Activated T-helper 1 cell treated with anti-CD3 and anti-CD28 coated beads, Interleukin-12 subunit alpha, Interleukin-12 subunit beta, Interleukin-2, Interleukin-4 antibody, amounts not matched to agents 30 ng/mL and 10 ng/mL and 1 ng/mL, durations not matched to agents 14 hours and 24 hours and 36 hours (primary cell): ENCODE measurements around the gene MED12L. TPM values are rescaled to one million over a fixed set of nuclear protein-coding genes. Genes with fewer than 3 reads are reported as not detected.

ENCODE experiments used
- DNase-seq: peaks from one replicate; pipeline ENCODE4 v3.0.0; 2021; ENCODE audit warnings: low spot score
- H3K27ac Mint-ChIP-seq: one replicate; pipeline ENCODE4 v1.8.0; 2021; ENCODE audit warnings: mild to moderate bottlenecking, mixed read lengths
- H3K27me3 Mint-ChIP-seq: one replicate; pipeline ENCODE4 v1.8.0; 2022; ENCODE audit warnings: mild to moderate bottlenecking, moderate library complexity, mixed read lengths; ENCODE audit not compliant: insufficient read depth
- H3K36me3 Mint-ChIP-seq: one replicate; pipeline ENCODE4 v1.8.0; 2021; ENCODE audit warnings: low read depth, mixed read lengths
- H3K4me1 Mint-ChIP-seq: one replicate; pipeline ENCODE4 v1.8.0; 2021; ENCODE audit warnings: low read depth, mixed read lengths
- H3K4me3 Mint-ChIP-seq: one replicate; pipeline ENCODE4 v1.8.0; 2021; ENCODE audit warnings: mild to moderate bottlenecking, moderate library complexity, mixed read lengths
- H3K9me3 Mint-ChIP-seq: one replicate; pipeline ENCODE4 v1.8.0; 2021; ENCODE audit warnings: mixed read lengths
- intact Hi-C: fragments of 100-400 bp; cut with micrococcal nuclease; formaldehyde crosslinking; loops from one replicate; pipeline ENCODE4 v1.15.1; 2024
- total RNA-seq: library from RNA; stranded (reverse); gene quantifications from 2 replicates; pipeline ENCODE4 v1.2.3, GENCODE V29; 2022

Gene MED12L
- total RNA-seq, 1 donor from 2014 or later, result 5.1 TPM

- Mint-ChIP-seq H3K27ac (no peak overlapping the region), H3K4me3 (no peak overlapping the region), H3K36me3 (peaks cover 3% of the 10 kb centered on the region), H3K9me3 (peaks cover 4% of the 10 kb centered on the region), H3K4me1 (peaks cover 15% of the 10 kb centered on the region), H3K27me3 (peaks cover 8% of the 10 kb centered on the region)
- intact Hi-C loops, result loop anchor here (2.0 kb wide), 1 partner anchor 17 kb away; no protein-coding TSS in a partner anchor
- no peak for DNase-seq
Measured at GRCh38 chr3:151321526-151321925, 236.1 kb downstream of the MED12L start.

GRCh38 chr3:151322511-151322910 lies 237.0 kb downstream of the MED12L start:
- Mint-ChIP-seq H3K36me3 (peaks cover 3% of the 10 kb centered on the region), H3K4me3 (no peak overlapping the region), H3K27me3 (peaks cover 14% of the 10 kb centered on the region), H3K27ac (peak overlapping the region; percentile 61), H3K9me3 (peaks cover 4% of the 10 kb centered on the region), H3K4me1 (peaks cover 11% of the 10 kb centered on the region)
- intact Hi-C loops, result no loop called here
- DNase-seq, result no peak

GRCh38 chr3:151327571-151328198 lies 242.2 kb downstream of the MED12L start:
- Mint-ChIP-seq H3K27ac (no peak overlapping the region), H3K36me3 (peaks cover under 1% of the 10 kb centered on the region), H3K9me3 (peaks cover under 1% of the 10 kb centered on the region), H3K27me3 (peaks cover 12% of the 10 kb centered on the region), H3K4me1 (peaks cover 8% of the 10 kb centered on the region), H3K4me3 (no peak overlapping the region)
- DNase-seq, result no peak
- intact Hi-C loops, result loop anchor here (1.0 kb wide), 3 partner anchors 37 to 159 kb away; no protein-coding TSS in a partner anchor

DNA sequence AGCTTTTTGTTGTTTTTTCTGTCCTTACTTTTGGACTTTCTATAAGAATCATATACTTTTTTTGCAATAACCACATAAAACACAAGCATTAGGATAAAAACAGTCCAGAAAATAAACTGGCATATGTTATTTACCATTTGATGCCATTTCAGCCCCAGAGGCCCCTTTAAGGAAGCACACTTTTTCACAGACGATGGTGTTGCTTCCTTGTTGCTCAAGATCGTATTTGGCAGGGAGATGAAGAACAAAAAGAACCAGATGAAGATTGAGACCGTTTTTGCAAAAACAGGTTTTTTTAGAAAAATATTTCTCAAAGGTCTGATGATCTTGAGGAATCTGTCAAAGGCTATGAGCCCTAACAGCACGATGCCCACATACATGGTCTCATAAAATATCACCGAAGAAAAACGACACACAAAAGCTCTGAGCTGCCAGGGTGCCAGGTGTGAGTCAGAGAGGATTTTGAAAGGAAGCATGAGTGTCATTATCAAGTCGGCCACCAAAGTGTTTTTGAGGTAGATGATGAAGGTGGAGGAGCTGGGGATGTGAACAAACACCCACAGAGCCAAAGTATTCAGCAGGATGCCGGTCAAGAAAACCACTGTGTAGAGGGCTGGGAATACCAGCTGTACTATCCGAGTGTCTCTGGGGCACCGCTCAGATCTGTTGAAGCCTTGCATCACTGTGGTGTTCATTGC lies 243.0 kb downstream of the MED12L start:
- H3K4me1 Mint-ChIP-seq, result peaks cover 8% of the 10 kb centered on the region
- H3K27me3 Mint-ChIP-seq, result peaks cover 12% of the 10 kb centered on the region
- no peaks in the 10 kb centered on the region for H3K9me3 Mint-ChIP-seq
- H3K4me3 Mint-ChIP-seq, result peak overlapping the region; percentile 8
- H3K27ac Mint-ChIP-seq, result no peak overlapping the region
- no peaks in the 10 kb centered on the region for H3K36me3 Mint-ChIP-seq
- intact Hi-C loops, result no loop called here
- no peak for DNase-seq

DNA sequence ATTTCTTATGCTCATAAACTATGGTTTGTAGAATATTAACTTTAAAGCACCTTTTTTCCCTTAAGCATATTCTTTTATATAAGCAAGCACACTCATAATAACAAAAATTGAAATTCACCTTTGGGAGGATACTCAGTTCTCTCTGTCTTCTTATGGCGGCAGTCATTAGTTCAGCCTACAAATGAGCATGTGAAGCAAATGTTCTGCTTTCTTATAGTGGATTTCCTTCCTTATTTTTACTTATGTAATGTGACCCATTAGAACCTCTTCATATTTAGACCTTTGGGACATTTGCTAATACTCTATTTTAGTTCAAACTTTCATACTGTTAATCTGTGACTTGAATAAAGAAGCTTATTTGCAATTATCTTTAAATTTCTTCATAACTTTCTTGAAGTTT lies 243.9 kb downstream of the MED12L start, which contains the start of gene P2RY13:
TSS of gene P2RY13 (minus strand) at position 187 of the 400 bp plus-strand sequence. CDS start at position 166, 21 bp downstream.
- no peak for DNase-seq
- Mint-ChIP-seq H3K27me3 (peaks cover 10% of the 10 kb centered on the region), H3K36me3 (no peaks in the 10 kb centered on the region), H3K9me3 (no peaks in the 10 kb centered on the region), H3K4me1 (peaks cover 8% of the 10 kb centered on the region), H3K4me3 (peak within 1 kb of the TSS; percentile 8), H3K27ac (no peak within 1 kb of the TSS)
- intact Hi-C loops, result no loop called here

DNA sequence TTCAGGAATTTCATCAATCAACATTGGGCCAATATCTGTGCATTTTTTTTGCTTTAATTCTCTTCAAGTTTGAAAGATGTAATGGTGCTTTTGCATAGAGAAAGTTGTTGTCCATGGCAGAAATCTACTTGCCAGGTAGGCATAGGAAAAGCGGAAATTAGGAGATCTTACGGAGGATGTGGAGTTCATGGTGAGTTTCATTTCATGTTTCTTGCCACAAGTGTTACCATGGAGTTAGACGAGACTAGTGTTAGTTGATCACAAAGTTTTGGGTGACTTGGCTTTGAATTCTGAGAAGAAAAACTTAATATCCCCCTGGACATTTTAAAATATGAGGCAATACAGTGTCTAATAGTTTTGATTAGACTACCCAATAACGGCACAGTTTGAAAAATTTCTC lies 244.9 kb downstream of the MED12L start:
- intact Hi-C loops, result loop anchor here (2.0 kb wide), 1 partner anchor 14 kb away; the partner anchor contains the start of gene GPR87
- H3K27ac Mint-ChIP-seq, result no peak overlapping the region
- H3K4me3 Mint-ChIP-seq, result no peak overlapping the region
- no peak for DNase-seq
- peaks cover 13% of the 10 kb centered on the region for H3K27me3 Mint-ChIP-seq
- peaks cover 8% of the 10 kb centered on the region for H3K4me1 Mint-ChIP-seq
- no peaks in the 10 kb centered on the region for H3K36me3 Mint-ChIP-seq
- no peaks in the 10 kb centered on the region for H3K9me3 Mint-ChIP-seq

GRCh38 chr3:151330899-151331298 lies 245.4 kb downstream of the MED12L start:
- DNase-seq, result no peak
- Mint-ChIP-seq H3K4me3 (no peak overlapping the region), H3K27ac (no peak overlapping the region), H3K36me3 (no peaks in the 10 kb centered on the region), H3K27me3 (peaks cover 14% of the 10 kb centered on the region), H3K4me1 (peaks cover 8% of the 10 kb centered on the region), H3K9me3 (no peaks in the 10 kb centered on the region)
- intact Hi-C loops, result loop anchor here (2.0 kb wide), 1 partner anchor 14 kb away; the partner anchor contains the start of gene GPR87

- Mint-ChIP-seq H3K4me3 (no peak overlapping the region), H3K27ac (no peak overlapping the region), H3K4me1 (peaks cover 8% of the 10 kb centered on the region), H3K27me3 (peaks cover 18% of the 10 kb centered on the region), H3K9me3 (no peaks in the 10 kb centered on the region), H3K36me3 (no peaks in the 10 kb centered on the region)
- intact Hi-C loops, result loop anchor here (2.0 kb wide), 1 partner anchor 15 kb away; the partner anchor contains the start of gene GPR87
- no peak for DNase-seq
Measured at GRCh38 chr3:151331696-151332095, 246.2 kb downstream of the MED12L start.

DNA sequence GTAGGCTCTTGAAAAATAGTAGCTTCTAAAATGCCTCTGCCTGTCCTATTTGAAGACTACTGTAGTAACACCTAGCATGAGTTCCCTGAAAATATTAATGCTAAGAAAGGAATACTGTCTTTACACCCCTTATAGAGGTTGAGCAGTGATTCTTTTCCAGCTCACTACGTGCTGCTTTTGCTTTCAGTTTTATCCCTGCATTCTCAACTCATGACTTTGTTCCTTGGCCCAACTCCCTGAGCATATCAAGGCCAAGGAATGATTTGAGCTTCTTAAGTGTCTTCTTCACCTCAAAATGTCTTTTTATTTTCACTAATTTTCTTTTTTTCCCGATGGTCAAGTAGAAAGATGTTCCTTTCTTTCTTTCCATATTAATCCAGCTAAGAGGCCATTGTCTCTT lies 260.4 kb downstream of the MED12L start:
- peaks cover 41% of the 10 kb centered on the region for H3K27me3 Mint-ChIP-seq
- H3K9me3 Mint-ChIP-seq, result no peaks in the 10 kb centered on the region
- peaks cover 17% of the 10 kb centered on the region for H3K4me1 Mint-ChIP-seq
- no peak for DNase-seq
- no peak overlapping the region for H3K27ac Mint-ChIP-seq
- intact Hi-C loops, result no loop called here
- no peaks in the 10 kb centered on the region for H3K36me3 Mint-ChIP-seq
- H3K4me3 Mint-ChIP-seq, result no peak overlapping the region

DNA sequence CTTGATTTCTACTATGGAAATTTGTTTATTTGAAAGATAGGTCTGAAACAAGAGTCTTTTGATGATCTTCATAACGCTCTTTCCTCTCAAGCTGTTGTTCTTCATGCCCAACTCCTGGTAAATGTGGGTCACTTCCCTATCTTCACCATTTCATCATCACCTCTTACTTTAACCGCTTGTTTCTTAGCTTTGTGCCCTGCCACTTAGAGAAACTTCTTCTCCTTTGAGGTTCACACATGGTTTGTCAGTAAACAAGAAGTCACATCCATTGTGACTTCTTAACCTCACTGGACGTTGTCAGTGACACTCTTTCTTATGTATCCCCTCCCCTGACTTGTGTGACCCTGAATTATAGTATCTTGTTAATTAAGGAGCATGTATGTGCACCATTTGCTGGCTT lies 260.8 kb downstream of the MED12L start:
- Mint-ChIP-seq H3K4me3 (no peak overlapping the region), H3K4me1 (peaks cover 21% of the 10 kb centered on the region), H3K9me3 (no peaks in the 10 kb centered on the region), H3K27me3 (peaks cover 42% of the 10 kb centered on the region), H3K27ac (no peak overlapping the region), H3K36me3 (no peaks in the 10 kb centered on the region)
- intact Hi-C loops, result no loop called here
- DNase-seq, result no peak

DNA sequence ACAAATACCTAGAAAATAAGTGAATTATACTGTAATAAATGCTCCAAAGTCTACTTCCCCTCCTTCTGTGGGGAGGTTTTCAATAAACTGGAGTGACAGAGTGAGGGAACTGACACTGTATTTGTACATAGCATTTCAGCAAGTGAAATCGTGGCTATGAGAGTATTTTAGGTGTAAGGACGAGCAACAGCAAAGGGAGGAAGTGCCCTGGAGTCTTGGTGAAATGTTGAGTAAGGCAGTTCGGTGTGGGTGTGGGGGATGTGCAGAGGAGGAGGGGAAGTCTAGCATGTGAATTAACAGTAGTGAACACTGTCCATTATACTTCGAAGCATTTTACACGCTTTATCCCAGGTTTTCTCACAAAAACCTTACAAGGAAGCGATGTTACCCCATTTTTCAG lies 262.0 kb downstream of the MED12L start:
- Mint-ChIP-seq H3K36me3 (no peaks in the 10 kb centered on the region), H3K4me1 (peaks cover 33% of the 10 kb centered on the region), H3K27ac (no peak overlapping the region), H3K27me3 (peaks cover 42% of the 10 kb centered on the region), H3K4me3 (no peak overlapping the region), H3K9me3 (no peaks in the 10 kb centered on the region)
- intact Hi-C loops, result no loop called here
- DNase-seq, result no peak

- no peaks in the 10 kb centered on the region for H3K36me3 Mint-ChIP-seq
- intact Hi-C loops, result no loop called here
- peaks cover 25% of the 10 kb centered on the region for H3K27me3 Mint-ChIP-seq
- no peak overlapping the region for H3K27ac Mint-ChIP-seq
- DNase-seq, result no peak
- no peaks in the 10 kb centered on the region for H3K9me3 Mint-ChIP-seq
- H3K4me3 Mint-ChIP-seq, result no peak overlapping the region
- peaks cover 34% of the 10 kb centered on the region for H3K4me1 Mint-ChIP-seq
Measured at GRCh38 chr3:151350656-151351055, 265.2 kb downstream of the MED12L start.

- no peak overlapping the region for H3K27ac Mint-ChIP-seq
- H3K27me3 Mint-ChIP-seq, result peaks cover 21% of the 10 kb centered on the region
- no peak for DNase-seq
- no peaks in the 10 kb centered on the region for H3K9me3 Mint-ChIP-seq
- H3K4me1 Mint-ChIP-seq, result peaks cover 29% of the 10 kb centered on the region
- no peaks in the 10 kb centered on the region for H3K36me3 Mint-ChIP-seq
- H3K4me3 Mint-ChIP-seq, result peak overlapping the region; percentile 37
- intact Hi-C loops, result no loop called here
Measured at GRCh38 chr3:151351219-151351618, 265.8 kb downstream of the MED12L start.
